OCI-LY3 (cell line): ENCODE data around the gene MRPS18B.

Source experiments
- H2AFZ ChIP-seq: fragments of 200-600, 300-600 bp; shearing (Covaris generic); 2 replicates; pipeline ENCODE4 v1.6.0; 2014; ENCODE audit warnings: antibody characterized with exemption, low read depth, low read length
- H3K27ac ChIP-seq: fragments of 200-600, 300-600 bp; sonication (generic); 2 replicates; pipeline ENCODE4 v1.5.1; 2014; ENCODE audit warnings: mild to moderate bottlenecking, low read length, moderate library complexity, mixed read lengths
- H3K27me3 ChIP-seq: fragments of 200-600, 300-600 bp; sonication (generic); 2 replicates; pipeline ENCODE4 v1.6.1; 2014; ENCODE audit warnings: low read depth, low read length, mixed read lengths
- H3K36me3 ChIP-seq: fragments of 200-600, 300-600 bp; sonication (generic); replicated peaks from 2 replicates; pipeline ENCODE3; 2014; ENCODE audit warnings: low read depth, low read length, mixed read lengths
- H3K4me1 ChIP-seq: fragments of 300-600, 200-600 bp; sonication (generic); 2 replicates; pipeline ENCODE4 v1.6.1; 2014; ENCODE audit warnings: low read length, mixed read lengths
- H3K4me2 ChIP-seq: fragments of 200-600, 300-600 bp; sonication (generic); 2 replicates; pipeline ENCODE4 v1.6.1; 2014; ENCODE audit warnings: low read length, mixed read lengths
- H3K4me3 ChIP-seq: fragments of 300-600, 200-600 bp; sonication (generic); 2 replicates; pipeline ENCODE4 v1.5.1; 2014; ENCODE audit warnings: antibody characterized with exemption, mild to moderate bottlenecking, low read length, moderate library complexity
- H3K79me2 ChIP-seq: fragments of 300-600, 200-600 bp; shearing (Covaris generic); 2 replicates; pipeline ENCODE4 v1.6.1; 2014; ENCODE audit warnings: mild to moderate bottlenecking, low read length, mixed read lengths
- H3K9ac ChIP-seq: fragments of 300-600, 200-600 bp; shearing (Covaris generic); 2 replicates; pipeline ENCODE4 v1.6.0; 2014; ENCODE audit warnings: mild to moderate bottlenecking, low read length, moderate library complexity
- H3K9me3 ChIP-seq: fragments of 200-600, 300-600 bp; shearing (Covaris generic); 2 replicates; pipeline ENCODE4 v1.6.1; 2014; ENCODE audit warnings: low read length, mixed read lengths; ENCODE audit not compliant: insufficient read depth
- H4K20me1 ChIP-seq: fragments of 200-600, 300-600 bp; sonication (generic); 2 replicates; pipeline ENCODE4 v1.6.1; 2016; ENCODE audit warnings: low read length, mixed read lengths; ENCODE audit not compliant: insufficient read depth
- EZH2phosphoT487 ChIP-seq: fragments of 200-600 bp; shearing (Covaris generic); IDR thresholded peaks from 2 replicates; pipeline ENCODE4 v1.6.1; 2018; ENCODE audit warnings: antibody characterized with exemption, mixed run types, low read depth
- TF ChIP-seq, protein P1 (sequence below): fragments of 200-600, 300-600 bp; sonication (generic); IDR thresholded peaks from 2 replicates; pipeline ENCODE4 v1.5.1; 2014; ENCODE audit warnings: antibody characterized with exemption, low read length, low read depth

MRPS18B gene

DNA sequence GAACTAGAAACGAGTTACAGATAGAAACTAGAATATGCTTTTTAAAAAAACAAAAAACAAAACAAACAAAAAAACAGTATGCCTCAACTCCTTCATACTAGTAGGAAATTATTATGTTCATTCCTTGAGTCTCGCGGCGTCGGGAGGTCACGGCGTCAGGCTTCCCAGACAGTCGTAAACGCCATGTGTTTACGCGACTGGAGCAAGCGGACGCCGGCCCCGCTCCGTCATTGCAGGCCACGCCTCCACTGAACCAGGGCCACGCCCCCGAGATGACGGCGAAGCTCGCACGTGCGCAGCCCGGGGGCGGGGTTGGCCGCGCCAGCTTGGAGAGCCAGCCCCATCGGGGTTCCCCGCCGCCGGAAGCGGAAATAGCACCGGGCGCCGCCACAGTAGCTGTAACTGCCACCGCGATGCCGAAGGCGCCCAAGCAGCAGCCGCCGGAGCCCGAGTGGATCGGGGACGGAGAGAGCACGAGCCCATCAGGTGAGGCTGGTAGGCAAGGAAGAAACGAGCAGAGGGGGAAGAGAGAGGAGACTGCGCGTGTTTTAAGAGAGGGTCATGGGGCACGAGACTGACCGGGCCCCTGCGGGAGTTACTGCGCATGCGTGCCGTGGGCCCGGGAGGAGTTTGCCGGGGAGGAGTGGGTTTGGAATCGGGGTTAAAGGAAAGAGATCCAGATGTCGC lies 46.4 kb upstream of the MRPS18B start, which contains the start of gene ABCF1:
Gene ABCF1 (plus strand): TSS at position 368 of the 687 bp plus-strand sequence. CDS start 46 bp downstream, at position 414.
- Histone ChIP-seq H3K4me2 (peak within 1 kb of the TSS; percentile 96), H2AFZ (peak within 1 kb of the TSS; percentile 87), H3K79me2 (peaks cover 47% of the 10 kb centered on the region), H3K9ac (peak within 1 kb of the TSS; percentile 86), H3K4me3 (peak within 1 kb of the TSS; percentile 99), H4K20me1 (peaks cover 31% of the 10 kb centered on the region), H3K36me3 (no peaks in the 10 kb centered on the region), H3K27ac (peak within 1 kb of the TSS; percentile 71), H3K4me1 (peaks cover 20% of the 10 kb centered on the region), H3K27me3 (no peaks in the 10 kb centered on the region), H3K9me3 (no peaks in the 10 kb centered on the region)
- no peak for TF ChIP-seq EZH2phosphoT487
- TF ChIP-seq, protein P1, sequence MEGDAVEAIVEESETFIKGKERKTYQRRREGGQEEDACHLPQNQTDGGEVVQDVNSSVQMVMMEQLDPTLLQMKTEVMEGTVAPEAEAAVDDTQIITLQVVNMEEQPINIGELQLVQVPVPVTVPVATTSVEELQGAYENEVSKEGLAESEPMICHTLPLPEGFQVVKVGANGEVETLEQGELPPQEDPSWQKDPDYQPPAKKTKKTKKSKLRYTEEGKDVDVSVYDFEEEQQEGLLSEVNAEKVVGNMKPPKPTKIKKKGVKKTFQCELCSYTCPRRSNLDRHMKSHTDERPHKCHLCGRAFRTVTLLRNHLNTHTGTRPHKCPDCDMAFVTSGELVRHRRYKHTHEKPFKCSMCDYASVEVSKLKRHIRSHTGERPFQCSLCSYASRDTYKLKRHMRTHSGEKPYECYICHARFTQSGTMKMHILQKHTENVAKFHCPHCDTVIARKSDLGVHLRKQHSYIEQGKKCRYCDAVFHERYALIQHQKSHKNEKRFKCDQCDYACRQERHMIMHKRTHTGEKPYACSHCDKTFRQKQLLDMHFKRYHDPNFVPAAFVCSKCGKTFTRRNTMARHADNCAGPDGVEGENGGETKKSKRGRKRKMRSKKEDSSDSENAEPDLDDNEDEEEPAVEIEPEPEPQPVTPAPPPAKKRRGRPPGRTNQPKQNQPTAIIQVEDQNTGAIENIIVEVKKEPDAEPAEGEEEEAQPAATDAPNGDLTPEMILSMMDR = no peak

DNA sequence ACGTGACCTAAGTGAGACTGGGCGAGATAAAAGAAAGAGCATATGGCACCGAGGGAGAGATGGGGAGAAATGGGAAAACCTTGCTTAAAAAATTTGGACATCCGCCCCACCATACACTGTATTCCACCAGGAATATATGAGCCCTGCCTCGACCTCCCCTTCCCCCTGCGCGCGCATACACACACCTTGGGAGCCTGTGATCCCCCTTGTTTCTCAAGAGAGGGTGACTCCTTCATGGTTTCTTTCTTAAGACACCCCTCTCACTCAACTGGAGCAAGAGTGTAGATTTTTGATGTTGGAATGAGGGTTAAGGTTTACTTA lies 45.9 kb upstream of the MRPS18B start:
- H3K4me2 ChIP-seq = peak overlapping the region; percentile 96
- H3K36me3 ChIP-seq = no peaks in the 10 kb centered on the region
- H3K4me1 ChIP-seq = peaks cover 20% of the 10 kb centered on the region
- no peak for TF ChIP-seq EZH2phosphoT487
- TF ChIP-seq, protein P1 = no peak
- peaks cover 31% of the 10 kb centered on the region for H4K20me1 ChIP-seq
- H3K9me3 ChIP-seq = no peaks in the 10 kb centered on the region
- H3K27ac ChIP-seq = peak overlapping the region; percentile 71
- peak overlapping the region; percentile 86 for H3K9ac ChIP-seq
- H3K79me2 ChIP-seq = peaks cover 51% of the 10 kb centered on the region
- H3K27me3 ChIP-seq = no peaks in the 10 kb centered on the region
- H3K4me3 ChIP-seq = peak overlapping the region; percentile 99
- H2AFZ ChIP-seq = no peak overlapping the region

- no peaks in the 10 kb centered on the region for H3K36me3 ChIP-seq
Measured at GRCh38 chr6:30572148-30572547, 45.5 kb upstream of the MRPS18B start.

DNA sequence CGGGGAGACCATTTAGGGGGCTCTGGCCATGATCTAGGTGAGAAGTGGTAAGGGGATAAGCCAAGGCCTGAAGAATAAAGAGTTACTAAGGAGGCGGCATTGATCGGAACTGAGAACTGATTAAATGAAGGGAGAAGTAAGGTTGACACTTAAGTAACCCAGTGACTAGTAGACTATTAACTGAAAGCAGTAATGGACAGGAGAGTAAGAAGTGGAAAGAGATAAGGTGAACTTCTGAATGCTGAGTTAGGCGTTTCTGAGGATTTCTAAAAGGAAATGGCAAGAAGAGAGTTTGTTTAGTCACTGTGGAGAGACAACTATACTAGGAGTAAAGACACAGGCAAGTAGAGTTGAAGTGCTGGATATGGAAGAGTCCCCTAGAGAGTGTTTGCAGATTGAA lies 44.5 kb upstream of the MRPS18B start:
- Histone ChIP-seq H3K4me2 (peak overlapping the region; percentile 17; the same call in 1 of the 2 replicates), H3K9me3 (no peaks in the 10 kb centered on the region), H3K27ac (no peak overlapping the region), H3K79me2 (peaks cover 55% of the 10 kb centered on the region), H4K20me1 (peaks cover 31% of the 10 kb centered on the region), H3K4me1 (peaks cover 20% of the 10 kb centered on the region), H3K4me3 (no peak overlapping the region), H3K27me3 (no peaks in the 10 kb centered on the region), H3K36me3 (peaks cover 8% of the 10 kb centered on the region), H3K9ac (no peak overlapping the region), H2AFZ (no peak overlapping the region)
- TF ChIP-seq EZH2phosphoT487 = no peak
- TF ChIP-seq, protein P1 = no peak

More at GRCh38 chr6:30572148-30572547, 45.5 kb upstream of the MRPS18B start:
- no peaks in the 10 kb centered on the region for H3K27me3 ChIP-seq
- peaks cover 31% of the 10 kb centered on the region for H4K20me1 ChIP-seq
- TF ChIP-seq, protein P1 = no peak
- no peak for TF ChIP-seq EZH2phosphoT487
- peaks cover 20% of the 10 kb centered on the region for H3K4me1 ChIP-seq
- H2AFZ ChIP-seq = no peak overlapping the region
- no peak overlapping the region for H3K27ac ChIP-seq
- peak overlapping the region; percentile 99 for H3K4me3 ChIP-seq
- peak overlapping the region; percentile 96 for H3K4me2 ChIP-seq
- no peaks in the 10 kb centered on the region for H3K9me3 ChIP-seq
- H3K9ac ChIP-seq = peak overlapping the region; percentile 86
- peaks cover 55% of the 10 kb centered on the region for H3K79me2 ChIP-seq
